IPS DF 4.7 (cell line): ENCODE results near the gene RIN1.

Experiments used
- DNase-seq: peaks from one replicate; pipeline ENCODE4 v3.0.0-alpha.2; 2013; ENCODE audit warnings: low spot score; ENCODE audit errors: extremely low read depth

Gene RIN1

GRCh38 chr11:66299186-66299585 lies 37.0 kb downstream of the RIN1 start:
- no peak for DNase-seq

- no peak for DNase-seq
Observed at GRCh38 chr11:66297610-66298009, 38.6 kb downstream of the RIN1 start.

DNA sequence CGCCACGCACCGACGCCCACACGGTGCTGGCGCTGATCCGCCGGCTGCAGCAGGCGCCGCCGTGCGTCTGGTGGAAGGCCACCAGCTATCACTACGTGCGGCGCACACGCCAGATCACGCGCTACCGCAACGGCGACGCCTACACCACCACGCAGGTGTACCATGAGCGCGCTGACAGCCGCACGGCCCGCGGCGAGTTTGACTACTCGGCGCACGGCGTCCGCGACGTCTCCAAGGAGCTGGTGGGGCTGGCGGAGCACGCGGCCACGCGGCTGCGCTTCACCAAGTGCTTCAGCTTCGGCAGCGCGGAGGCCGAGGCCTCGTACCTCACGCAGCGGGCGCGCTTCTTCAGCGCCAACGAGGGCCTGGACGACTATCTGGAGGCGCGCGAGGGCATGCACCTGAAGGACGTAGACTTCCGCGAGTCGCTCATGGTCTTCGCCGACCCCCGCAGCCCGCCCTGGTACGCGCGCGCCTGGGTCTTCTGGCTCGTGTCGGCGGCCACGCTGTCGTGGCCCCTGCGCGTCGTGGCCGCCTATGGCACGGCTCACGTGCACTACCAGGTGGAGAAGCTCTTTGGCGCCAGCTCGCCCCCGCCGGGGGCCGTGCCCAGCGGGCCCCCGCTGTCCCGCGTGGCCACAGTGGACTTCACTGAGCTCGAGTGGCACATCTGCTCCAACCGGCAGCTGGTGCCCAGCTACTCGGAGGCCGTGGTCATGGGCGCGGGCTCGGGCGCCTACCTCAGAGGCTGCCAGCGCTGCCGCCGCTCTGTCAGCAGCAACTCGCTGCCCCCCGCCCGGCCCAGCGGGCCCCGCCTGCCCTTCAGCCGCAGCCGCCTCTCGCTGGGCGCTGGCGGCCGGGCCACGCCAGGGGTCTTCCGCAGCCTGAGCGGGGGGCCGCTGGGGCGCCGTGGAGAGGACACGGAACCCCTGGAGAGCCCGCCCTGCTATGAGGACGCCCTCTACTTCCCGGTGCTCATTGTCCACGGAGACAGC lies 41.3 kb downstream of the RIN1 start:
- no peak for DNase-seq

DNA sequence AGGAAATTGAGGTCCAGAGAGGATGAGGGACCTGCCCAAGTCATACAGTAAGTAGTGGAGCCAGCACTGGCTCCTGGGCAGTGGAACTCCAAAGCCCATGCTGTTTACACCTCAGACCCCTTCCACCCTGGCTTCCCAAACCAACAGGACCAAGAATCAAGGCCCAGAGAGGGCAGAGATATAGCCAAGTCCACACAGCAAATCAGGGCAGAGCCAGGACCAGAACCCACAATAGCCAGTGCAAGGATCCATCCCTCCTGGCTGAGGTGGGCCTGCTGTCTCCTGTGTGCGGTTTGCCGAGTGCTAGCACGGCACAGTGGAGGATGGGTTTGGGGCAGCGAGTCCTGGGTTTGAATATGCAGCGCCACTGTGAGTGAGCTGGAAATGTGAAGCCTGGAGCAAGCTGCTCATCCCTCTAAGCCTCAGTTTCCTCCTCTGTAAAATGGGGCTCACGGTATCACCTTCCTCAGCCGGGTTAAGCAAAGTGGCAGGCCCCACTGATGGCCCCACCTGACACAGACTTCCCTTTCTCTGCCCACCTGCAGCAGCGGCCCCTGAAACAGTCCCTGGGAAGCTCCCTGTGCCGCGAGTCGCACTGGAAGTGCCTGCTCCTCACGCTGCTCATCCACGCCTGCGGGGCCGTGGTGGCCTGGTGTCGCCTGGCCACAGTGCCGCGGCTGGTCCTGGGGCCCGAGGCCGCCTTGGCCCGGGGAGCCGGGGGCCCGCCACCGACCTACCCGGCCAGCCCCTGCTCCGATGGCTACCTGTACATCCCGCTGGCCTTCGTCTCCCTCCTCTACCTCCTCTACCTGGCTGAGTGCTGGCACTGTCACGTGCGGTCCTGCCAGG lies 42.2 kb downstream of the RIN1 start:
- no peak for DNase-seq

DNA sequence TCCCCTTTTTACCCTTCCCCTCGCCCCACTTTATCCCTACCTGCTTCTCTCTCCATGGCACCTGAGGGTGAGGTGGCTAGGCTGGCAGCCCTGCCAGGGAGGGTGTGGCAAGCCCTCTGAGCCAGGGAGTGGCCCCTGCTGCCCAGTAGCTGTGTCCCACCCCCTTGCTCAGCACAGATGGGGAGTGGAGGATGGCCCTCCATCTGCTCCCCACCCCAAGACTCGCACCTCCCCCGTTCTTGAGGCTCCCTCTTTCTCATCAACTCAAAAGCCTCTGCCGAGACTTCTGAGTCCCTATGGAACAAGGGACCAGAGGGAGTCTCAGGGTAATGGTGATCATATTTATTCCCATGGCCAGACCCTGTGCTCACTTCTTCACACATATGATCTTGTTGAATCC lies 42.9 kb downstream of the RIN1 start:
- DNase-seq = no peak

DNA sequence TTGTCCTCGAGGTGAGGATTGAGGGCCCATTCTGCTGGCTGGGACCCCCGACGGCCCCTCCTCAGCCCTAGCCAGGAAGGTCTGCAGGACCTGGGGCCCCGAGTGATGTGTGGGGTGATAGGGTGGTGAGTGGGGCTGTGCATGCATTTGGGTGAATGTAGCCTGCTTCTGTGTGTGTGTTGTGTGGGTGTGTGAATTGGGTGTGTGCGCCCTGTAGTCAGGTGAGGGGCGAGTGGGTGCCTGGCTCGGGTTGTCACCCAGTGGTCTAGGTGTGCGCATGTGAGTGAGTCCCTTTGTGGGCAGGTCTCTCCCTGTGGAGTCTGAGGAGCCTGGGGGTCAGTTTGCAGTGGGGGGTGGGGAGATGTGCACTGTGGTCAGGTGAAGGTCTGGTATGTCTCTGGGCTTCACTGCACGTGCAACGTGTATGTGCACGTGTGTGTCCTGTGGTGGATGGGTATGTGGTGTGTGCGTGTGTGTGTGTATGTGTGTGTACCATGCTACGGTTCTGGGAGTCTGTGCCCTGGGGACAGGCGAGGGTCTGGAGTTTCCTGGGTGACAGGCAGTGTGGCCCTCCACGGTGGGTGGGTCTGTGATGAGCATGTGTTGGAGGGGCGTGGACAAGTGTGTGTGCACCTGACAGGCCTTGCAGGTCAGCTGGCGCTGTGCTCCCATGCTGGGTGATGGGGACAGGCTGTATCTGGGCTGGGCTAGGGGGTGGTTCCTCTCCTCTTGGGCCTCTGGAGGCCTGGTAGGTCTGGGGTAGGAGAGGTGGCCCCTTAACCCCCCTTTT lies 43.5 kb downstream of the RIN1 start:
- DNase-seq = no peak

DNA sequence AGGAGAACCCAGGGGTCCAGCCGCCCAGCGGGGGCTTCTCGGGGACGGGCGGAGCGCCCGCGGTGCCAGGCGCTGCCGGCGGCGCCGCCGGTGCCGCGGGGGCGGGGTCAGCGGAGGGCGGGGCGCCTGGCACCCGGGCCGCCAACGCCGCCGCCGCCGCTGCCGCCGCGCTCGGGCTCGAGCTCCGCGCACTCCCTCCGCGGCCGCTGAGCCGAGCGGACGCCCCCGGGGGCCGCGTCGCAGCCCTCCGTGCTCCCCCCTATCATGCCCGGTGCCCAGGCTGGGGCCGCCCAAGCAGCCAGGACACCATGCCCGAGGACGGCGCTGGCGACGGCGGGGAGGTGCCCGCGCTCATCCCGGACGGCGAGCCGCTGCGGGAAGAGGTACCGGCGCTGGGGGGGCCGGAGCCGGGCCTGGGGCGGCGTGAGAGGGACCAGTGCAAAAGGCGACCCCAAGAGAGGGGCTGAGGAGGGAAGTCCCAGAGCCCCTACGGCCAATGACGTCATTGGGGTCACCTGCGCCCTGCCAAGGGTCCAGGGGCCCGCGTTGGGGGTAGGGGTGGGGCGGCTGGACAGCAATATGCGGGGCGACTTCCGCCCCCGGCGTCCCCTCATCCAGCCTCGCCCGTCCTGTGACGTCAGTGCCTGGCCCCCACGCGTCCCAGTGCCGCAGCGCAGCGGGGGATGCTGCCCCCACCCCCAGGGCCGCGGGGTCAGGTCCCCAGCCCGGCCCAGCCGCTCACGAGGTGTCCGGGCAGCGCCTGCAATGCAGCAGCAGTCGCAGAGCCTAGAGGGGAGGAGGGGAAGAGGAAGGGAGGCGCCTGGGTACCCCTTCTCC lies 44.3 kb downstream of the RIN1 start, which contains the start of gene TMEM151A:
TMEM151A (plus strand) TSS at position 189 of the 837 bp plus-strand sequence; CDS start at position 309, 120 bp downstream.
- no peak for DNase-seq

DNA sequence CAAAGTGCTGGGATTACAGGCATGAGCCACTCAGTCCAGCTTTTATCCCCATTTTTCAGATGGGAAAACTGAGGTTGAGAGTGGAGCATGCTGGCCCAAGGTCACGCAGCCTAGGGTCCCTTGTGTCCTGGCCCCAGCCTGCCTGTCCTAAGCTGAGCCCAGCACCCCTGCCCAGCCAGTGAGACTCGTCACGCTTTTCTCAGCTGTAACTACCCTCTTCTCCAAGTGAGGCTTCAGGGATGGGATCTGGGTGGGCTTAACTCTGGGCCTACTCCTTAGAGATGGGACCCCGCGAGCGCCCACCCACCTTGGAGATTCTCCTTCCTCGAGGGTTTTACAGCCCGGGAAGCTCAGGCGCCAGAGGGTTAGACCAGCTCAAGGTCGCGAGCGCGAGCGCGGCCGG lies 44.9 kb downstream of the RIN1 start:
- no peak for DNase-seq

- no peak for DNase-seq
Observed at GRCh38 chr11:66290330-66290621, 46.0 kb downstream of the RIN1 start.

GRCh38 chr11:66289548-66290329 lies 46.5 kb downstream of the RIN1 start:
- DNase-seq = no peak

DNA sequence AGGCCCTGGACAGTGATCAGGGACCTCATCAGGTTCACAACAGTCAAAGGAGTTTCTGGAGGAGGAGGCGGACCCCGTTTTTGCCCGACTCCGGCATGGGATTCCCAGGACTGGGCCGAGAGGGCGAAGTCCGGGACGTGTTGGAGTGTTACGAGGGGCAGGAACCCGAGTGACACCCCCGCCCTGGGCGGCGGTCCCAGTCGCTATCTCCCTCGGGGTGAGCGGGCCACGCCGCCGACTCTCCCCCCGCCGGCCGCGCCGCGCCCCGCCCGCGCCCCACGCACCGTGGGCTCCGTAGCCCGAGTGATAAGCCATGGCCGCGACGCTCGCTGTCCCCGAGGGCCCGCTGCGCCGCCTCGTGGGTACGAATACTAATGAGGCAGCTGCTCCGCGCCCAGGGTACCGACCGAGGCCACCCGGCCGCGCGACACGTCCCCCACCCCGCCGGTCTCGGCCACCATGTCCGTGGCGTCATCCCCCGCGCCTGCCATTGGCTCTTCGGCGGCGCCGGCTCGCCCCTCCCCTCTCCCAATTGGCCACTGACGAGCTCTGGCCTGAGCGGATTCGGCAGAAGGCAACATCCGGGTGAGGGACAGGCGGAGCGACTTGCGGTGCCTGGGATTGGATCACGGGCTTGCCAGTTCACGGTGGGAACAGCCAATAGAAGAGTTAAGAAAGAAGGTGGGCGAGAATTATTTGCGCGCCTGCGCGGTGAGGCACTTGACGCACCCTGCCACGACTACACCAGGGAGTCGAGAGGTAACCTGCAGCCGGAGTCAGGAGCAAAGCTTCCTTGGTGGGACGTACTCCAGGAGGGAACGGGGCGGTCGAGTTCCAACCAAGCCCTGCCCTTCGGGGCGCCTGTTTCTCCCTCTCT lies 47.3 kb downstream of the RIN1 start, which contains the start of gene YIF1A:
YIF1A (minus strand) TSS at position 473 of the 877 bp plus-strand sequence; CDS start at position 315, 158 bp downstream.
- DNase-seq = peak; percentile 96

- DNase-seq = no peak
Observed at GRCh38 chr11:66287889-66288670, 48.2 kb downstream of the RIN1 start.

GRCh38 chr11:66287211-66287888 lies 48.9 kb downstream of the RIN1 start:
- DNase-seq = no peak

DNA sequence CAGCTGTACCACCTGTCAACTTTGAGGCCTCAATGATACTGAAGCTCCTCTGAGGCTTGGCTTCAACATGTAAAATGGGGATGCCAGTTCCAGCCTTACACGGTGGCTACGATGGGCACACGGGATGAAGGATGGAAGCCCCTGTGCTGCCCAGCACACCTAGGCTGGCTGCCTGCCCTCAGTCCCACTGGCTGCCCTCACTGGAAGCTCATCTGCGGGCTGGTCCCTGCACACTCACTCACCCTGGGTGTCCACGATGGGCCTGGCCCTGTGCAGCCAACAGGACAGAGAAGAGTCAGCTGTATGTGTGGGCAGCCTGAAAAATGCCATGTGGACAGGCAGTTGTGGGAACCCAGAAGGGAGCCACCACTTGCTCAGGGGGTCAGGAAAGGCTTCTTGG lies 49.5 kb downstream of the RIN1 start:
- no peak for DNase-seq

- no peak for DNase-seq
Observed at GRCh38 chr11:66285250-66285947, 50.8 kb downstream of the RIN1 start.

GRCh38 chr11:66284526-66285078 lies 51.6 kb downstream of the RIN1 start:
- DNase-seq = no peak
